ENCODE results near the gene TCEANC2. TPM values are rescaled to one million over a fixed set of nuclear protein-coding genes. Genes with fewer than 3 reads are reported as not detected.

TCEANC2 gene
- total RNA-seq, 3 donors from 2014 or later, result 4.3 to 6.1 (median 5.9) TPM

GRCh38 chr1:54121482-54122134 is 68.2 kb downstream of the TCEANC2 start:
- H3K4me3 ChIP-seq, result peak overlapping the region; percentile 15 to 53 (median 31)
- TF ChIP-seq POLR2A (IDR thresholded peaks at IDR 0.05), result no peak
- TF ChIP-seq CTCF (IDR thresholded peaks at IDR 0.05), result peak in 2 of 3 donors; percentile 68 to 73
- peak in 1 of 3 donors; percentile 50 for TF ChIP-seq POLR2AphosphoS5 (IDR thresholded peaks at IDR 0.05)
- peaks cover 0 to 4% of the 10 kb centered on the region in 2 donors for H3K4me1 ChIP-seq
- H3K27me3 ChIP-seq, result no peaks in the 10 kb centered on the region
- intact Hi-C loops (cut with DNase I; ENCODE audit: low total_unique reads), result loop anchor here (5.0 to 10.0 kb wide), 2 partner anchors 373 to 701 kb away; no protein-coding TSS in a partner anchor
- DNase-seq (ENCODE audit: low spot score in 2 of 2), result peak; percentile 65 to 82
- no peak overlapping the region for H3K27ac ChIP-seq
- no peaks in the 10 kb centered on the region for H3K9me3 ChIP-seq
- H3K36me3 ChIP-seq, result no peaks in the 10 kb centered on the region

GRCh38 chr1:54122135-54122751 is 68.8 kb downstream of the TCEANC2 start:
- no peak for DNase-seq (ENCODE audit: low spot score in 2 of 2)

GRCh38 chr1:54122992-54123391 is 69.6 kb downstream of the TCEANC2 start:
- peaks cover 0 to 4% of the 10 kb centered on the region in 2 donors for H3K4me1 ChIP-seq
- intact Hi-C loops (cut with DNase I; ENCODE audit: low total_unique reads), result loop anchor here (5.0 to 10.0 kb wide), 2 partner anchors 372 to 699 kb away; no protein-coding TSS in a partner anchor
- no peaks in the 10 kb centered on the region for H3K27me3 ChIP-seq
- H3K9me3 ChIP-seq, result no peaks in the 10 kb centered on the region
- DNase-seq (ENCODE audit: low spot score in 2 of 2), result no peak
- no peak overlapping the region for H3K4me3 ChIP-seq
- no peak for TF ChIP-seq POLR2A (IDR thresholded peaks at IDR 0.05)
- no peak for TF ChIP-seq POLR2AphosphoS5 (IDR thresholded peaks at IDR 0.05)
- no peak for TF ChIP-seq CTCF (IDR thresholded peaks at IDR 0.05)
- no peaks in the 10 kb centered on the region for H3K36me3 ChIP-seq
- no peak overlapping the region for H3K27ac ChIP-seq

More at GRCh38 chr1:54122135-54122751, 68.8 kb downstream of the TCEANC2 start:
- Histone ChIP-seq H3K27me3 (no peaks in the 10 kb centered on the region), H3K36me3 (no peaks in the 10 kb centered on the region), H3K9me3 (no peaks in the 10 kb centered on the region), H3K4me3 (peak overlapping the region in 1 of 3 donors; percentile 53), H3K4me1 (peaks cover 0 to 4% of the 10 kb centered on the region in 2 donors), H3K27ac (no peak overlapping the region)
- TF ChIP-seq CTCF (IDR thresholded peaks at IDR 0.05), result no peak
- no peak for TF ChIP-seq POLR2A (IDR thresholded peaks at IDR 0.05)
- no peak for TF ChIP-seq POLR2AphosphoS5 (IDR thresholded peaks at IDR 0.05)
- intact Hi-C loops (cut with DNase I; ENCODE audit: low total_unique reads), result loop anchor here (5.0 to 10.0 kb wide), 2 partner anchors 373 to 700 kb away; no protein-coding TSS in a partner anchor

- no peak for DNase-seq (ENCODE audit: low spot score in 2 of 2)
- Histone ChIP-seq H3K9me3 (no peaks in the 10 kb centered on the region), H3K36me3 (no peaks in the 10 kb centered on the region), H3K4me3 (no peak overlapping the region), H3K27ac (no peak overlapping the region), H3K4me1 (peaks cover 0 to 4% of the 10 kb centered on the region in 2 donors), H3K27me3 (no peaks in the 10 kb centered on the region)
- intact Hi-C loops (cut with DNase I; ENCODE audit: low total_unique reads), result loop anchor here (5.0 to 10.0 kb wide), 2 partner anchors 370 to 698 kb away; no protein-coding TSS in a partner anchor
- TF ChIP-seq CTCF (IDR thresholded peaks at IDR 0.05), result no peak
- no peak for TF ChIP-seq POLR2A (IDR thresholded peaks at IDR 0.05)
- TF ChIP-seq POLR2AphosphoS5 (IDR thresholded peaks at IDR 0.05), result no peak
Observed at GRCh38 chr1:54124472-54124871, 71.1 kb downstream of the TCEANC2 start.

GRCh38 chr1:54124906-54125305 is 71.5 kb downstream of the TCEANC2 start:
- Histone ChIP-seq H3K36me3 (no peaks in the 10 kb centered on the region), H3K4me3 (no peak overlapping the region), H3K27ac (no peak overlapping the region), H3K9me3 (no peaks in the 10 kb centered on the region), H3K27me3 (no peaks in the 10 kb centered on the region), H3K4me1 (peaks cover 0 to 4% of the 10 kb centered on the region in 2 donors)
- intact Hi-C loops (cut with DNase I; ENCODE audit: low total_unique reads), result loop anchor here (5.0 to 10.0 kb wide), 2 partner anchors 370 to 697 kb away; no protein-coding TSS in a partner anchor
- TF ChIP-seq POLR2A (IDR thresholded peaks at IDR 0.05), result no peak
- no peak for TF ChIP-seq CTCF (IDR thresholded peaks at IDR 0.05)
- no peak for TF ChIP-seq POLR2AphosphoS5 (IDR thresholded peaks at IDR 0.05)
- no peak for DNase-seq (ENCODE audit: low spot score in 2 of 2)
